HepG2 (cell line): ENCODE data around the gene SIRT7. TPM values are rescaled to one million over a fixed set of nuclear protein-coding genes. Genes with fewer than 3 reads are reported as not detected.

Experiments
- CSRNP2 ChIP-seq: sonication (generic); formaldehyde crosslinking; conservative IDR thresholded peaks from 2 replicates; pipeline ENCODE4 v1.8.0; 2022; ENCODE audit warnings: low read depth, missing genetic modification reagents
- FOXM1 ChIP-seq: sonication (generic); formaldehyde crosslinking; IDR thresholded peaks from 2 replicates; pipeline ENCODE4 v1.5.0; 2020; ENCODE audit warnings: missing genetic modification reagents
- HNF1A ChIP-seq, 2 experiments: sonication (generic) in 1 of 2; formaldehyde crosslinking in 1 of 2; IDR thresholded peaks; 2 replicates each; pipeline versions ENCODE4 v1.4.0 to v1.6.1; 2016 to 2020; ENCODE audit warnings: borderline replicate concordance in 1 of 2, low read depth in 1 of 2, mild to moderate bottlenecking in 1 of 2, missing genetic modification reagents in 1 of 2
- KDM5A ChIP-seq: fragments of 200-600 bp; sonication (generic); IDR thresholded peaks from 2 replicates; pipeline ENCODE4 v1.7.0; 2018; ENCODE audit warnings: antibody characterized with exemption, mild to moderate bottlenecking, low read length, borderline replicate concordance
- KIAA2018 ChIP-seq: sonication (generic); formaldehyde crosslinking; IDR thresholded peaks from 2 replicates; pipeline ENCODE4 v1.5.0; 2020; ENCODE audit warnings: mild to moderate bottlenecking, missing genetic modification reagents, borderline replicate concordance
- MEF2D ChIP-seq: sonication (generic); formaldehyde crosslinking; IDR thresholded peaks from 2 replicates; pipeline ENCODE4 v1.5.1; 2020; ENCODE audit warnings: mild to moderate bottlenecking, missing genetic modification reagents
- MTA3 ChIP-seq: sonication (generic); formaldehyde crosslinking; IDR thresholded peaks from 2 replicates; pipeline ENCODE4 v1.4.0; 2020; ENCODE audit warnings: missing genetic modification reagents
- NR2F1 ChIP-seq, 2 experiments: fragments of 450-650 bp in 1 of 2; formaldehyde crosslinking in 1 of 2; IDR thresholded peaks; 2 replicates each; pipeline versions ENCODE4 v1.5.0 to v1.6.1; 2016 to 2020; ENCODE audit warnings: mild to moderate bottlenecking in 1 of 2, missing compliant biosample characterization in 1 of 2, missing genetic modification reagents in 1 of 2, moderate library complexity in 1 of 2
- SP140L ChIP-seq: sonication (generic); formaldehyde crosslinking; IDR thresholded peaks from 2 replicates; pipeline ENCODE4 v1.4.0; 2020; ENCODE audit warnings: missing genetic modification reagents, borderline replicate concordance
- XBP1 ChIP-seq: sonication (generic); formaldehyde crosslinking; IDR thresholded peaks from 2 replicates; pipeline ENCODE4 v1.5.0; 2020; ENCODE audit warnings: missing genetic modification reagents
- YY1 ChIP-seq: IDR thresholded peaks from 2 replicates; pipeline ENCODE4 v1.6.1; 2011; ENCODE audit warnings: low read length, low read depth, moderate library complexity, mild to moderate bottlenecking; ENCODE audit not compliant: insufficient read depth, insufficient replicate concordance
- ZNF205 ChIP-seq: IDR thresholded peaks from 2 replicates; pipeline ENCODE4 v1.6.1; 2018; ENCODE audit warnings: missing biosample characterization, missing genetic modification reagents
- ZNF263 ChIP-seq: sonication (generic); formaldehyde crosslinking; IDR thresholded peaks from 2 replicates; pipeline ENCODE4 v1.4.0; 2020; ENCODE audit warnings: missing genetic modification reagents
- ZNF580 ChIP-seq: IDR thresholded peaks from 2 replicates; pipeline ENCODE4 v1.6.1; 2016; ENCODE audit warnings: low read depth, borderline replicate concordance
- polyA plus RNA-seq, 8 experiments: library from polyadenylated mRNA; depleted of rRNA in 3 of 8; stranded (reverse) in 7 of 8; unstranded in 1 of 8; fragments of >200 nt; fragmentation: Illumina TruSeq in 4 of 8; extraction: Trizol in 4 of 8; gene quantifications; 2 replicates each; pipeline versions ENCODE4 v1.2.1 to v1.2.3, GENCODE V29; 2011 to 2016; ENCODE audit warnings: low read depth in 4 of 8, missing spikeins in 1 of 8, mixed read lengths in 1 of 8; ENCODE audit not compliant: insufficient read depth in 1 of 8
- total RNA-seq, 5 experiments: library from RNA; depleted of rRNA; stranded (reverse); fragments of >200 nt; fragmentation: Illumina TruSeq; extraction: Trizol; gene quantifications; 2 replicates each; pipeline ENCODE4 v1.2.3, GENCODE V29; 2016; ENCODE audit warnings: low read depth in 1 of 5

SIRT7 gene
- total and polyA plus RNA-seq, 2 of the 13 experiments (the other 11 are each of a cell fraction or from before 2014, with no cell fraction given): 8.3 to 24.8 TPM

GRCh38 chr17:81917565-81918332 is at the start of gene SIRT7 (continued):
- TF ChIP-seq YY1 (peak; percentile 88), CSRNP2 (no peak), KDM5A (peak; percentile 76; the same call in 1 of the 2 replicates), ZNF263 (CRISPR knock-in tag) (no peak), SP140L (CRISPR knock-in tag) (no peak), XBP1 (CRISPR knock-in tag) (no peak), FOXM1 (CRISPR knock-in tag) (no peak), NR2F1 (CRISPR knock-in tag; IDR thresholded peaks at IDR 0.05) (no peak), KIAA2018 (no peak), MEF2D (CRISPR knock-in tag) (no peak), MTA3 (CRISPR knock-in tag) (no peak), ZNF205 (CRISPR knock-in tag) (no peak), HNF1A (IDR thresholded peaks at IDR 0.05; ENCODE audit: low read depth) (no peak), HNF1A (CRISPR knock-in tag; IDR thresholded peaks at IDR 0.05; ENCODE audit: borderline replicate concordance) (no peak), ZNF580 (CRISPR knock-in tag) (no peak)
